ENCODE data around the gene MAGEA9.
"Not testable (repeated sequence)": the region's sequence is repeated elsewhere in the genome, so short reads cannot be mapped to it uniquely, and the experiment has no call there.

MAGEA9 gene

DNA sequence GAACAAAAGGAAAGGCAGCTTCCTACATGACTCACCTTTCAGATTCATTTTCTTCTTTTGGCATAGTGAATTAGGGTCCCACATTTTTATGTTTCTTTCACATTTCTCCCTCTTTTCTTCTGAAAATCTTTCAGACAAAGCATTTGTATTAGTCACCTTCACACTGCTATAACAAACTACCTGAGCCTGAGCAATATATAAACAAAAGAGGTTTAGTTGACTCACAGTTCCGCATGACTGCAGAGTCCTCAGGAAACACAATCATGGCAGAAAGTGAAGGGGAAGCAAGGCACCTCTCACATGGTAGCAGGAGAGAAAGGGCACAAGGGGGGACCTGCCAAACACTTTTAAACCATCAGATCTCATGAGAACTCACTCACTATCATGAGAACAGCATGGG lies 36.9 kb downstream of the MAGEA9 start:
- DNase-seq = no peak

DNA sequence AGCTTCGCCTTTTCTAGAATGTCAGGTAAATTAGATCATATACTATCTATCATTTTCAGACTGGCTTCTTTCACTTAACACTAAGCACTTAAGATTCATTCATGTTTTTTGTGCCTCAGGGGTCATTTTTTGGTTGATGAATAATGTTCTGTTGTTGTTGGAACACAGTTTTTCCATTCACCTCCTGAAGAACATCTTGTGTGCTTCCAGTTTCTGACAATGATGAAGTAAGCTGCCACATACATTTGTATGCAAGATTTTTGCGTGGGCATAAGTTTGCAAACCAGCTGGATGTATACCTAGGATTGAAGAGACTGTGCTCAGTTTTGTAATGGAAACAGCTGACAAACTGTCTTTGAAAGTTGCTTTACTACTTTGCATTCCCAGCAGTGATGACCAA lies 37.6 kb downstream of the MAGEA9 start:
- no peak for DNase-seq

- peak; percentile 30 to 48 for DNase-seq
Observed at GRCh38 chrX:149825424-149825823, 43.7 kb downstream of the MAGEA9 start.

GRCh38 chrX:149827254-149827653 lies 45.5 kb downstream of the MAGEA9 start:
- DNase-seq = no peak

DNA sequence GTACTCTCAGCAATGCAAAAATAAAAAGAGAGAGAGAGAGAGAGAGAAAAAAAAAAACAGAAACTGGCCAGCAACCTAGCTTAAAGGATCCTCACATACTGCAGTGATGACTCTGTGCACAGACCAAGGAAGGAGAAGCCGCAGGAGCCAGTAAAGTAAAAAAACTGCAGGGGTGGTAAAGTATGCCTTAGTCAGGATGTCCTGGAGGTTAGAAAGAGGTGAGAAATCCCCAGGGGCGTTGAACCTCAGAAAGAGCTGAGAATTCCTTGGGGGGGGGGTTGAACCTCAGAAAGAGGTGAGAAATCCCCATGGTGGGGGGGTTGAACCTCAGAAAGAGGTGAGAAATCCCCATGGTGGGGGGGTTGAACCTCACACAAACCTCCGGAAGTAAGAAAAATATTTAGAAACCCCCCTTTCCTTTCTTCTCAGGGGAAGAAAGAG lies 48.0 kb downstream of the MAGEA9 start:
- peak; percentile 15 to 37 for DNase-seq

- DNase-seq = peak; percentile 4 to 18
Observed at GRCh38 chrX:149830192-149830873, 48.6 kb downstream of the MAGEA9 start.

DNA sequence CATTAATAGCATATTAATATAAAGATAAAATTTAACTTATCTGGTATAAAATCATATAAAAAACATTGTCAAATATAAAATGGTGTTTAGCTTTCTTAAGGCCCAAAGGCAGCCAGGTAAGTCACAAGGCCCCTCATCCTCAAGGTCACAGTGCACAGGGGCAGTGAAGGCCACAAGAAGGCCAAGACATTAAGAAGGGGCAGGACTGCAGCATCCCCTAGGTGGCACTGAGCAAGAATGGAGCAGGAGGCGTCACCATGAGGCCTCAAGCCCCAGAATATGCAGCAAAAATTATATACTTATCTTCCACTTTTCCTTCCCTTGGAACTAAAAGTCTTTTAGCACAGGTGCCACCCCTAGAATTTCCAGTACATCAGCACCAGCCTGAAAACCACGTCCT lies 49.7 kb downstream of the MAGEA9 start:
- DNase-seq = no peak

- DNase-seq = not testable (repeated sequence)
Observed at GRCh38 chrX:149836728-149837127, 55.0 kb downstream of the MAGEA9 start.

DNA sequence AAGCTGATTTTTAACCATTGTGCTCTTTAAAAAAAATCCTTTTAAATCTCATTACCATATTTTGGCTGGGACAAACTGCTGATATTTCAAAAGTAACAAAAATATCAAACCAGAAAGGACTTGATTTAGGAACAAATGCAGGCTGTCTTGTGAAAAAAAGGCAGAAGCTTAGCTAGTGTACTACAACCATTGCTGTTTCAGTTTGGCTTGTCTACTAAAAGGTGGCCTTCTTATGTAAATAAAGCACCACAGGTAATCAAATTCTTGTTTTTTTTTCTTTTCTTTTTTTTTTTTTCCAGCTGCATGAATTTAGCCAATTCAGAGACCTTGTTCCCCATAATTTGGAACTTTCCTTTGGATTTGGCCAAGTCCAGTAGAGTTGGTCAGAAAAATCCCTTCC lies 55.4 kb downstream of the MAGEA9 start:
- DNase-seq = no peak

Data from activated CD4-positive, alpha-beta T cell treated with anti-CD3 and anti-CD28 coated beads for 4 hours (primary cell).